HG03039 (cell line): ENCODE results near the gene MIX23.

ENCODE experiments used
- ATAC-seq: cut with Tn5 transposase; IDR thresholded peaks from one replicate; pipeline ENCODE4 v1.9.1; 2021; ENCODE audit warnings: mild to moderate bottlenecking, moderate library complexity; ENCODE audit not compliant: unreplicated experiment

Gene MIX23

DNA sequence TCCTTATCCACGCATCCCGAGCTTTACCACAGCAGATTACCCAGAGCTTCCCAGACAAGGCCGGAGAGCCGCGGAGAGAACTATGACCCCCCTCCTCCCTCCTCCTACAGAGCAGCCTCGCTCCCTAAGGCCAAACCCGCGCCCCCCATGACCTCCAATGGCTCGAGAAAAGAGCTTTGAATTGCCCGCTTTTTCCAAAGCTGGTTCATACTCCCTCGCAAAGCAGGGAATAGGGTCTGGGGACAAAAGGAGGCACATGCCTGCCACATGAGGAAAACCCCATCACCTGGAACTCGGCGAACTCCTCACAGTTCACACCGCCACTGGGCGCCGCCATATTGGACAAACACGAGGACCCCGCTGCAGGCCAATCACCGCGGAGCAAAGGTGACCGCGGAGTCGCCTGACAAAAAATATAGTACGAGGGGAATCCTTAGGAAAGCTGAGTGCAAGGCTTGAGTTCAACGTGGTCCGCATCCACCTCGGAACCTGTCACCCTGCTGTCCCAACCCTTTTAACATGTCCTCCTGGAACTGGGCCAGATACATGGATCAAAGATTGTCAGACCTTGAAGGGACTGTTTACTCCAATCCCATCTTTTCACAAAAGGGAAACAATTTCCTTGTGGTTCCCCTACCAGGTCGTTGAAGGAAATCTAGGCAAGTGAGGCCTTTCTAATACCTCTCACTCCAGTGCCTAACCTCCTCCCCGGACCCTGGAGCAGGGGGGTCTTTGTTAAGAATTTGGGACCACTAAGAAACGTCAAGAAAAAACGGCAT lies at the start of gene MIX23:
MIX23 (minus strand) TSS at position 344 of the 779 bp plus-strand sequence; CDS start at position 337, 7 bp downstream.
- ATAC-seq = peak; percentile 47

DNA sequence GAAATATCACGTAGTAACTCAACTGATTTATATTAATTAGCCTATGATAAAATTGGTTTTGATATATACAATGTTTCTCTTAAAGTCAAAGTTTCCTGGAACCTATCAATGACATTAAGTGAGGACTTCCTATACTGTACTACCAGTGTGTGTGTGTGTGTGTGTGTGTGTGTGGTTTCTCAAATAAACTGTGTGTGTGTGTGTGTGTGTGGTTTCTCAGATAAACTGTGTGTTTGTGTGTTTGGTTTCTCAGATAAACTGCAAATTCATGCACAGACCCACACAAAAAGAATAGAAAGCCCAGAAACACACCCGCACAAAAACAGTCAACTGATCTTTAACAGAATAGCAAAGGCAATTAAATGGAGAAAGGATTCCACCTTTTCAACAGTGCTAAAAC lies 47.3 kb upstream of the MIX23 start:
- ATAC-seq = no peak

DNA sequence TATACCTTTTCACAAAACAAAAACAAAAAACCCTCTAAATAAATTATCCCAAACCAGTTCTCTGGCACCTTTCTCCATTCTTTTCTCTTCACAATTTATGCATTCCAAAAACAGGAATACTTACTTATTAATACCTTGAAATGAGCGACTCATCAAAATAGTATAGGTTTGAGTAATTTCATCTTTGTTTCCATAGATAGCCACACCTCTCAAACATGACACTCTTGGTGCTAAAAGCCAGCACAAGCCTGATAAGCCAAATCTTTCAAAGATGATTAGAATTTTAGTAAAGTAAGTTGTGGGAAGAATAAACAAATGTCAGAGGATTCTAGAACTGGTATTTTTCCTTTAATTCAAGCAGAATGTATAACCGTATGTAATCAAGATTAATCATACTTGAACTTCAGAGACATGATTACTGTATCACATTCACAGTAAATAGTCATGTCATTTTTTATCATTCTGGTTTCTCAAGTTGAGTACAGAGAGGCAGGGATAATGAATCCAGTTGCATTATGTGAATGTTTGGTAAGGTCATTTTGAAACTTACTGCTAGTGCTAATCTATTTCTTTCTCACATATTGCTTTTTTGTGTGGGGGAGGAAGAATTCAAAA lies 44.9 kb upstream of the MIX23 start:
- peak; percentile 56 for ATAC-seq

DNA sequence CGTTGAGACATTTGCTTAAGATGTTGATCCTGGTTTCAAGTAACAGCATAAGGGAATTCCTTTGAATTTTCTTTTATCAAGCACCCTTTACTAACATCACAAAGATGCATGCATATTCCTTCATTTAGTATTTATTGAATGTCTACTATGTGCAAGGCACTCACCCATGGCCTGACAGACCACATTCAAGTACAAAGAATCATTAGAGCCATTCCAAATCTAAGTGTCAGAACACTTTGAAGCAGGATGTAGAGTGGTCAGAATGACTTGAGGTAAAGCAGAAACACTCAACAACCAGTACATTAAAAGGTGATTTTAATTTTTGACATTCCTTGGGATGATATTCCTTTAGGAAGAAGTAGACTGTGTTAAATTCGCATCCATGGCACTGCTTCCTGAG lies 38.8 kb upstream of the MIX23 start:
- no peak for ATAC-seq

DNA sequence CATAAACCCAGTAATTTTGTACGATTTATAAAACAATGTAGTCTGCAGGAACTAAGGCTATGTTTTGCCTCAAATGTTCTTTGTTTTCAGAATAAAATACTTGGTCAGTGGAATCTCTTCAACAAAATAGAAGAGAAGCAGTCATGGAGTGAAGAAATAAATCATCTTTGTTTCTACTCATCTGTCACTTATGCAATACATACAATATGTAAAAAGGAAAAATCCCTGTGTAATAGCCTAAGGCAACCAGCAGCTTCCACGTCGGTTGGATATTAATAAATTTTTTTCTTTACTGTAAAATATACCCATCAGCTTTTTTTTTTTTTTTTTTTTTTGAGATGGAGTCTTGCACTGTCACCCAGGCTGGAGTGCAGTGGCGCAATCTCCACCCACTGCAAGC lies 38.1 kb upstream of the MIX23 start:
- ATAC-seq = no peak

DNA sequence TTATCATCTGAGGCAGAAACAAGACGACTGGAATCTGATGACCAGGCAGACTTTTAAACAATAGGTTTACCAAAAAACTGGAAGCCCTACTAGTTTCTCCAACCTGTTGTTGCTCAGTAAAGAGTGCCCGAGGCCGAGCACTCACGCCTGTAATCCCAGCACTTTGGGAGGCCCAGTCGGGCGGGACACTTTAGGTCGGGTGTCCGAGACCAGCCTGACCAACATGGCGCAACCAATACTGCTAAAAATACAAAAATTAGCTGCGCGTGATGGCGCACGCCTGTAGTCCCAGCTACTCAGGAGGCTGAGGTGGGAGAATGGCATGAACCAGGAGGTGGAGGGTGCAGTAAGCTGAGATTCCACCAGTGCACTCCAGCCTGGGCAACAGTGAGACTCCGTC lies 33.9 kb upstream of the MIX23 start:
- ATAC-seq = no peak

DNA sequence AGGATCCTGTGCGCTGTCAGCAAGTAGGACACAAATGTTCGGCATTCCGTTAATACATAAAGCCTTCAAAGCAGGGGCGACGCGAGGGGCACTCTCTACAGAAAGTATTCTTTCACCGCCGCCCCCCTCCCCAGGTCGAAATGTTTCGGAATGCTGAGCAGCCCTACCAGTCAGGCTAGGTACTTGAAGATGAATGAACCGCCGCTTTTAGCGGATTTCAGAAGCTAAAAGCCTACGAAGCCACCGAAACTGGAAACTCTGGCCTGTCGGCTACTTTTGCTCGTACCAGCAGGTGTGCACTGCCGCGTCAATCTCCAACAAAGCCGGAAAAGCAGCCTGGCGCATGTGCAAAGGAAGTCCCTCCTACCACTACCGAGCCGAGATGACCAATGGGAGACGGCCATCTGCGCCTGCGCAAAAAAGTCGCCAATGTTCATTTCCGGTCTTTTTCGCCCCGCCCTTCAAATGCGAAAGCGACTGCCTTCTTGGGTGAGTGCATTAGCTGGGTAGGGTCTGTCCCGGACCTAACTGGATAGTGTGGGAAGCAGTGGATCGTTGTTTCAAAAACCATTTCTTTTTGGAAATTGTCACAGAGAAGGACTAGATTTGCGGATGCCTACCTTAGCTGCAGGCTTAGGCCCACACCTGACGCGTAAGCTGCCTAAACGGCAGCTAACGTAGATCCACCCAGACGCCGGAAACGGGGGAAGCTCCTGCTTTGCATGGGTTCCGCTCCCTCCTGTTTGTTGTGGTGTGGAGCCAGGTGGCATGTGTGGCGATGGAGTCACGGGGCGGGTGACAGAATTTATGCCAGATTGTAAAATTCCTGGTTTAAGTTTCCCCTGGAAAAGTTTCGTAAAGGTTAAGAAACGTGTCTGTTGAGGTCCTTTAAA lies 33.0 kb upstream of the MIX23 start, which contains the start of gene WDR5B:
WDR5B (minus strand) TSS at position 301 of the 893 bp plus-strand sequence. CDS start 534 bp downstream, outside the sequence.
- ATAC-seq = peak; percentile 79

DNA sequence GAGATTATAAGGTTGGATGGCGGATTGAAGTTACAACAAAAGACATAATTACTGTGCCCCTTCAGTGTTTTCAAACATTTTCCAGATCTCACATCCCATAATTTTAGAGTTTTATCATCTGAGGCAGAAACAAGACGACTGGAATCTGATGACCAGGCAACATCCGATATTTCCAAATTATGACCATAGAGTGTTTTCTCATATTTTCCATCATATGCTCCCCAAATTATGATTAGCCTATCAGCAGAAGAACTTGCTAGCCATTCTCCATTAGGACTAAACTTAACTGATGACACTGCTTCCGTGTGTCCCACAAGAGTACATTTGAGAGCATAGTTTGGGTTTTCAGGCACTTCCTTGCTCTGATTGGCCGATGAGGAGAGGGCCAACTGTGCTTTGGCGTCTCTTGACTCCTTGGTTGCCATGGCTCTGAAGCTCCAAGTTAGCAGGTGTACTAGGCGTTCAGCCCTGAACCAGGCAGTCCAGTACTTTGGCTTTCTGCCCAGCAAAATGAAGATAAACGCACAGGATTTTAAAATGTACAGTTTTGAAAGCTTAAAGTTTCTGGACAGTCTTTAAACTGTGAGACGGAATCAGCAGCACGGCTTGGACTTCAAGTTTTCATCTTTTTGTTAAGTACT lies 32.2 kb upstream of the MIX23 start:
- peak; percentile 45 for ATAC-seq

DNA sequence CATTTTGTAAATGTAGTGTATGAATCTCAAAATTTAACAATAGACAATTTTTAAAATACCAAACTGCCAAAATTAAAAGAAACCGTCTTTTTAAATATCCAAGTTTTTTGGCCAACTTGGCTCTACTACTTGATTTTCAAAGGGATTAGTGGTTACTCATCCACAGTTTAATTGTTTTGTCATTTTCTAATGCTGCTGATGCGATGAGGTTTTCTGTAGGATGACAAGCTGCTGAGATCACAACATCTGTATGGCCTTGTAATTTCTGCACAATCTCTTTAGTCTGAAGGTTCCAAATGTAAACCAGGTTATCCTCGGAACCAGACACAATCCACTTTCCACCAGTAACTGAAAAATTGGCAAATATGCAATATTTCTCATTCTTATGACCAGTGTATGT lies 31.4 kb upstream of the MIX23 start:
- ATAC-seq = no peak

DNA sequence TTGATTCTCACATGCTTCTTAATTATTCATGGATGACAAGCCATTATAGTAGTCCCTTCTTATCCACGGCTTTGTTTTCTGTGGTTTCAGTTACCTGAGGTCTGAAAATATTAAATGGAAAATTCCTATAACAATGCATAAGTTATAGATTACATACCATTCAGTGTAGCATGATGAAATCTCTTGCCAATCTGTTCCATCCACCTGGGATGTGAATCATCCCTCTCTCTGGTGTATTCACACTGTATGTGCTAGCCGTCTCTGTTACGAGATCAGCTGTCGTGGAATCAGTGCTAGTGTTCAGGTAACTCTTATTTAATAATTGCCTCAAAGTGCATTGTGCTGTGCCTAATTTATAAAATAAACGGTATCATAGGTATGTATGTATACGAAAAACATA lies 27.6 kb upstream of the MIX23 start:
- no peak for ATAC-seq

DNA sequence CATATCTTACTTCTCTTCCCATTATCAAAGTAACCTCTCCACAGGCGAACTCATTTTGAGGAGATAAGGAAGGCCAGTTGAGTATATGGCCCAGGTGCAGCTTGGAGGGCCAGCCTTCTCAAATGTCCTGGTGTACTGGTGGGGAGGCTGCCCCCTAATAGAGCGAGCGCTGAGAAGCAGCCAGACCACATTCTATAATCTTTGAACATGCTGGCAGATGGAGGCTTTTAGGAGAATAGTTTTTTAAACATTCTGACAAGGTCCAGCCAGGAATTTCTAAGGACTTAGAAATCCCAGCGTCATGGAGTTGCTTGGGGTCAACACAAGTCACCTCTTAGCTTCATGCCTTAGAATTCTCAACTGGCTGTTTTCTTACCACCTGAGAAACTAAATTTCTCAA lies 27.1 kb upstream of the MIX23 start:
- no peak for ATAC-seq

DNA sequence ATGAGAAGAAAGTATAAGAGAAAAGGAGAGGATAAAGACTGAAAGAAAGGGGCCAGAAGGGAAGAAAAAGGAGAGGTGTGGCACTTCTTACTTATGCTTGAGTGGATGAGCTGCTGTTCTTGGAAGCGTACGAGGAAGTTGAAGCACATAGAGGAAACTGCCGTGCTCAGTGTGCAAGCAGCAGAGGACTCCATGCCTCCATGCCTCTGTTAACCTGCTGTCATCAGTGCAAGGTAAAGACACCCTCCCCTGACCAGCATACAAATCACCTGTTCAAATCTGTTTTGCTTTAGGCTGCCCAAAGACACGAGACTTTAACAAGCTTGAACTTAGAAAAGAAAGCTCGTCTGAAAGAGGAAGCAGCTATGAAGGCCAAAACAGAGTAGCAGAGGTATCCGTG lies 26.4 kb upstream of the MIX23 start:
- no peak for ATAC-seq

DNA sequence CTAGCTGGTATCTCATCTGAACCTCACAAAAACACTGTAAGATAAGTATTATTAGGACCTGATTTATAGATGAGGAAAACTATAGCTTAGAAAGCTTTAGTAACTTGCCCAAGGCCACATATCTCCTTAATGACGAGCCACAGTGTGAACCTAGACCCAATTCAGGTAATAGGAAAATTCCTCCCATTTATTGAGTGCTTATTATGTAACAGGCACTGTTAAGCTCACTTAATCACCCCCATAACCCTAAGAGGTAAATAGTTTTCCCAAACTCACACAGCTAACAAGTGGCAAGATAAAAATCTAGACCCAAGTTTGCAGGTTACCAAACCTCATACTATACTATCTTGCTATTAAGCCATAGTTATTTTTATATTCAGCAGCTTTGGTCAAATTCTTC lies 24.9 kb upstream of the MIX23 start:
- ATAC-seq = no peak

DNA sequence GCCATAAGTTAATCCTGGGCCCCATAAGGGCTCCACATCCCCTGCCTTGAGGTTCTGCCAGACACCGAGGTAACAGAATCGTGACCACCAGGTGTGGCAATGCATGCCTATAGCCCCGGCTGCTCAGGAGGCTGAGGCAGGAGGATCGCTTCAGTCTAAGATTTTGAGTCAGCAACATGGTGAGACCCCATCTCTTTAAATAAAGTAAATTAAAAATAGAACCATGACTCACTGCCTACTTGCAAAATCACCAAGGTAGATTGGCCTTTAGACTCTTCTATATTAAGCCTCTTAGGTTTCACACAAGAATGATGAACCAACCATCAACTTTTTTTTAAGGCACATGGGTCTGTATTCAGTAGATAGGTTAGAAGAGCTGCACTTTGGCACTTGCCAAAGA lies 23.2 kb upstream of the MIX23 start:
- no peak for ATAC-seq

DNA sequence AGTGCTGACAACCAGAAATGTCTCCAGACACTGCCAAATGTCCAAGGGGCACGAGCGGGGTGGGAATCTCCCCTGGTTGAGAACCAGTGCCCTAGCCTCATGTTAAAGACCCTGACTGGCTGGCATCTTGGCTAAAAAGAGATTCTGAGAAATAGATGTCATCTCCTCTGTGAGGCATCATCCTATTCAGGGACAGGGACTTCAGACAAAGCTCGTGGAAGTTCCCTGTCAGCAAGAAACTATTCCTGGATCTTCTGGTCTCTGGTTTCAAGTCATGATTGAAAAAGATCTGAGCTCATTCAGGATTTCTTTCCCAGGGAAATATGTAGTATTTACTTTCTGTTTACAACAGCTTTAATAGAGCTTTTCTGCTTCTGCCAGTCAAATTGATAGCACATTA lies 22.0 kb upstream of the MIX23 start:
- no peak for ATAC-seq

DNA sequence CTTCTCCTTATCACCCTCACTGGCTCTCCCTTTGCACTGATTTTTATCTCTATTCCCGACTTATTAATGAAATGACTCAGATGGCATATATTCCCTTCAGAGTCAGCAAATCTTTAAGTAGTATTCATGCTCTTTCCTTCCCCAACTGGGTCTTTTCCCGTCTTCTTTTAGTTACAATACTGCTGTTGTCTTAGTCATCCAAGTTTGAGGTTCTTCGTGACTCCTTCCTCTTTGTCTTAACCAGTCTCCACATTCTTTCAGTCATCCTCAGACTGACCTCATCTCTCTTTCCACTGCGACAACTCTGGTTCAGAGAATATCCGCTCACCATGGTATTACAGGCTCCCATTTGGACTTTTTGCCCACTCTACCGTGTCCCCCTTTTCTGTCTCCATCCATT lies 20.5 kb upstream of the MIX23 start:
- ATAC-seq = no peak

DNA sequence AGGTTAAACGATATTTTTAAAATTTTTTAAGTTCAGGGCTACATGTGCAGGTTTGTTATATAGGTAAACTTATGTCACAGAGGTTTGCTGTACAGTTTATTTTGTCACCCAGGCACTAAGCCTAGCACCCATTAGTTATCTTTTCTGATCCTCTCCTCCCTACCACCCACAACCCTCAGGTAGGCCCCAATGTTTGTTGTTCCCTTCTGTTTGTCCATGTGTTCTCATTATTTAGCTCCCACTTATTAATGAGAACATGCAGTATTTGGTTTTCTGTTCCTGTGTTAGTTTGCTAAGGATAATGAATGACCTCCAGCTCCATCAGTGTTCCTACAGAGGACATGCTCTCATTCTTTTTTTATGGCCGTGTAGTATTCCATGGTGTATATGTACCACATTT lies 15.9 kb upstream of the MIX23 start:
- no peak for ATAC-seq

DNA sequence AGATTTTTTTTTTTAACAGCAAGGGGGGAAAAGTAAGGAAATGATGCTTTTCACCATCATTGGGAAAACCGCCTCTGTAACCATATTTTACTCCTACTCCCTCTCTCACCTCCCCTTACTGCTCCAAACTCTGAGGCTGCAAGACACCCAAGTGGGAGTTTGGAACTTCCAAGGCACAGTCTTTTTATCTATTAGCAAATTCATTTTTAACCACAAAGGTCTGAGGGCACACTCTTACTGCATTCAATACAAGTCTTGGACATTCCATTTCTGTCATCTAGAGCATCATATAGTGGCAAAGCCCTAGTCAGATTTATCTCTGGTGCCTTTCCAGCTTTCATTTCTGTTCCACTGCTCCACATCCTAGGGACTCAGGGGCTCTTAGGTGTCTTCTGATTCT lies 14.2 kb upstream of the MIX23 start:
- no peak for ATAC-seq

DNA sequence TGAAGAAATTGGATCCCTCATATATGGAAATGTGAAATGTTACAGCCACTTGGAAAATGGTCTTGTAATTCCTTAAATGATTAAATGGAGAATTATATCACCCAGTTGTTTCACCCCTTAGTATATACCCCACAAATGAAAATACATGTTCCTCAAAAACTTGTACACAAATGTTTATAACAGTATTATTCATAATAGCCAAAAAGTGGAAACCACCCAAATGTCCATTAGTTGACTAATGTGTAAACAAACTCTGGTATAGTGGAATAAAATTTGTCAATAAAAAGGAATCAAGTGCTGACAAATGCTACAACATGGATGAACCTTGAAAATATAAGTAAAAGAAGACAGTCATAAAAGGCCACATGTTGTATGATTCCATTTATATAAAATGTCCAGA lies 13.5 kb upstream of the MIX23 start:
- no peak for ATAC-seq

DNA sequence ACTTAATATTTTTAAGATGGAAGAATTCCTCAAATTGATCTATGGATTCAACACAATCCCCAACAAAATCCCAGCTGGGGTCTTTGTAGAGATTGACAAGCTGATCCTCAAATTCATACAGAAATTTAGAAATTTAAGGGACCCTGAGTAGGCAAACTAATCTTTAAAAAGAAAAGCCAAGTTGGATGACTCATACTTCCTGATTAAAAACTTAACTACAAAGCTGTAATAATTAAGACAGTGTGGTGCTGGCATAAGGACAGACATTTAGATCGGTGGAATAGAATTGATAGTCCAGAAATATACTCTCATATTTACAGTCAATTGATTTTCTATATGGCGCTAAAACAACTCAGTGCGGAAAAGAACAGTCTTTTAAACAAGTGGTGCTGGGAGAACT lies 12.6 kb upstream of the MIX23 start:
- ATAC-seq = no peak

DNA sequence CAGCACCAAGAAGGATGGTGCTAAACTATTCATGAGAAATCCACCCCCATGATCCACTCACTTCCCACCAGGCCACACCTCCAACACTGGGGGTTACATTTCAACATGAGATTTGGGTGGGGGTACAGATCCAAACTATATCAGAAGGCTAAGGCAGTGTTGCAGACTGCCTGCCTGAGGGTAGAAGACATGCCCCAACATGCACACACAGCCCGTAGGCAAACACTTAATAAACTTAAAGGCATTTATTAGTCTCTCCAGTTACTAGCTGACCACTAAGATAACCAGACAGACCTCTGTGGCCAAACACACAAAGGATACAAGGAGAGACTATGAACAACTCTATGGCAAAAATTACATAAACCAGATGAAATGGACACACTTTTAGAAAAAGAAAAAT lies 11.1 kb upstream of the MIX23 start:
- ATAC-seq = no peak
